Fibroblast of lung (primary cell): ENCODE results near the gene DCTN4. TPM values are rescaled to one million over a fixed set of nuclear protein-coding genes. Genes with fewer than 3 reads are reported as not detected.

Source experiments
- DNase-seq, 2 donors: peaks; one replicate each; pipeline versions ENCODE4 v3.0.0 to v3.0.0-alpha.2; 2010; ENCODE audit warnings: low read depth in 2 of 2
- H2AFZ ChIP-seq: 2 replicates; pipeline ENCODE4 v1.5.1; 2012; ENCODE audit warnings: low read length, control low read depth, inconsistent platforms
- H3K27ac ChIP-seq: 2 replicates; pipeline ENCODE4 v1.5.1; 2011; ENCODE audit warnings: low read length, control low read depth; ENCODE audit not compliant: insufficient read depth
- H3K27me3 ChIP-seq: 2 replicates; pipeline ENCODE4 v1.5.1; 2011; ENCODE audit warnings: mild to moderate bottlenecking, low read length; ENCODE audit not compliant: control insufficient read depth, insufficient read depth
- H3K36me3 ChIP-seq: 2 replicates; pipeline ENCODE4 v1.5.1; 2011; ENCODE audit warnings: low read length; ENCODE audit not compliant: control insufficient read depth, insufficient read depth
- H3K4me1 ChIP-seq: 2 replicates; pipeline ENCODE4 v1.5.1; 2011; ENCODE audit warnings: low read length; ENCODE audit not compliant: control insufficient read depth, insufficient read depth; ENCODE audit errors: extremely low read depth
- H3K4me2 ChIP-seq: 2 replicates; pipeline ENCODE4 v1.5.1; 2011; ENCODE audit warnings: low read length, control low read depth; ENCODE audit not compliant: insufficient read depth; ENCODE audit errors: extremely low read depth
- H3K4me3 ChIP-seq, 4 experiments: fragments of 200-600 bp in 1 of 4; sonication (generic) in 1 of 4; replicated peaks in 1 of 4; 2 replicates each; pipeline ENCODE4 v1.5.1; 2011 to 2016; ENCODE audit warnings: low read length in 4 of 4, low read depth in 3 of 4, mild to moderate bottlenecking in 3 of 4, control low read depth in 2 of 4, inconsistent platforms in 1 of 4, mixed read lengths in 1 of 4; ENCODE audit not compliant: insufficient read depth in 1 of 4; ENCODE audit errors: control extremely low read depth in 1 of 4
- H3K79me2 ChIP-seq: 2 replicates; pipeline ENCODE4 v1.5.1; 2012; ENCODE audit warnings: mild to moderate bottlenecking, low read length, inconsistent platforms; ENCODE audit not compliant: control insufficient read depth, insufficient read depth
- H3K9ac ChIP-seq: 2 replicates; pipeline ENCODE4 v1.5.1; 2011; ENCODE audit warnings: mild to moderate bottlenecking, low read length, control low read depth; ENCODE audit not compliant: insufficient read depth
- H3K9me3 ChIP-seq: 2 replicates; pipeline ENCODE4 v1.5.1; 2012; ENCODE audit warnings: low read depth, low read length; ENCODE audit not compliant: control insufficient read depth, insufficient read depth
- H4K20me1 ChIP-seq: 2 replicates; pipeline ENCODE4 v1.5.1; 2011; ENCODE audit warnings: low read length; ENCODE audit not compliant: control insufficient read depth, insufficient read depth; ENCODE audit errors: extremely low read depth
- EZH2 ChIP-seq: IDR thresholded peaks from 2 replicates; pipeline ENCODE4 v1.5.1; 2012; ENCODE audit warnings: low read length, control low read depth, mild to moderate bottlenecking; ENCODE audit errors: missing control alignments
- polyA plus RNA-seq, 2 donors: library from polyadenylated mRNA; depleted of rRNA in 1 of 2; stranded (reverse) in 1 of 2; unstranded in 1 of 2; fragments of >200 nt; gene quantifications; 2 replicates each; pipeline ENCODE4 v1.2.1, GENCODE V29; 2011 to 2012; ENCODE audit warnings: missing spikeins in 1 of 2
- total RNA-seq: library from RNA; depleted of rRNA; stranded (reverse); fragments of >200 nt; gene quantifications from 2 replicates; pipeline ENCODE4 v1.2.1, GENCODE V29; 2014
- TF ChIP-seq, protein P1 (sequence below), 2 donors: IDR thresholded peaks in 1 of 2; conservative IDR thresholded peaks in 1 of 2; 1 replicate in 1 of 2; 2 replicates in 1 of 2; pipeline ENCODE4 v1.5.1; 2011 to 2012; ENCODE audit warnings: low read length in 2 of 2, control low read depth in 1 of 2, inconsistent platforms in 1 of 2, low read depth in 1 of 2, mild to moderate bottlenecking in 1 of 2

DCTN4 gene
- total and polyA plus RNA-seq, 2 donors (not counting 1 experiment from before 2014, with no cell fraction given) = 60.0 to 67.2 TPM

DNA sequence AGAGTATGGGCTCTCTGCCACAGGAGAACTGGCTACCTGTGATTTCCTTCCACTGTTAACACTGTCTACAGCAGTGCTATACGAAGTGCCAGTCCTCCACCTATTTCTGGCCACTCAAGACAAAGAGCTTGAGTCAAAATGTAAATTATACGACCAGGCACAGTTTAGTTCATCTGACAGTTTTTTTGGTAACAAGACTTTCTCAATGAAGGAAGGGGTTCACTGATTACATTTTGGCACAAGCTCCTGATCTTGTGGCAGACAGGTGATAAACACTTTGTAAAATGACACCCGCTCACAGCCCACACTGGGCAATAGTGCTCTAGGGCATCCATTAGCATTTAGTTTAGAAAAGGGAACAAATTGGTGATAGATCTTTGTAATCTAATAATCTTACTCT, 66.5 kb downstream of the DCTN4 start:
- no peak for DNase-seq
- Histone ChIP-seq H3K4me2 (no peak overlapping the region), H3K36me3 (peaks cover 11% of the 10 kb centered on the region), H4K20me1 (no peaks in the 10 kb centered on the region), H3K27ac (no peak overlapping the region), H3K79me2 (no peaks in the 10 kb centered on the region), H3K27me3 (no peaks in the 10 kb centered on the region), H3K4me1 (no peaks in the 10 kb centered on the region), H2AFZ (no peak overlapping the region), H3K9me3 (no peaks in the 10 kb centered on the region), H3K9ac (no peak overlapping the region), H3K4me3 (no peak overlapping the region)
- TF ChIP-seq EZH2 = no peak
- TF ChIP-seq, protein P1, sequence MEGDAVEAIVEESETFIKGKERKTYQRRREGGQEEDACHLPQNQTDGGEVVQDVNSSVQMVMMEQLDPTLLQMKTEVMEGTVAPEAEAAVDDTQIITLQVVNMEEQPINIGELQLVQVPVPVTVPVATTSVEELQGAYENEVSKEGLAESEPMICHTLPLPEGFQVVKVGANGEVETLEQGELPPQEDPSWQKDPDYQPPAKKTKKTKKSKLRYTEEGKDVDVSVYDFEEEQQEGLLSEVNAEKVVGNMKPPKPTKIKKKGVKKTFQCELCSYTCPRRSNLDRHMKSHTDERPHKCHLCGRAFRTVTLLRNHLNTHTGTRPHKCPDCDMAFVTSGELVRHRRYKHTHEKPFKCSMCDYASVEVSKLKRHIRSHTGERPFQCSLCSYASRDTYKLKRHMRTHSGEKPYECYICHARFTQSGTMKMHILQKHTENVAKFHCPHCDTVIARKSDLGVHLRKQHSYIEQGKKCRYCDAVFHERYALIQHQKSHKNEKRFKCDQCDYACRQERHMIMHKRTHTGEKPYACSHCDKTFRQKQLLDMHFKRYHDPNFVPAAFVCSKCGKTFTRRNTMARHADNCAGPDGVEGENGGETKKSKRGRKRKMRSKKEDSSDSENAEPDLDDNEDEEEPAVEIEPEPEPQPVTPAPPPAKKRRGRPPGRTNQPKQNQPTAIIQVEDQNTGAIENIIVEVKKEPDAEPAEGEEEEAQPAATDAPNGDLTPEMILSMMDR (conservative IDR thresholded peaks at IDR 0.05 in 1 of 2, IDR thresholded peaks at IDR 0.05 in 1 of 2; ENCODE audit: low read depth in 1 of 2, low read length in 2 of 2) = no peak

DNA sequence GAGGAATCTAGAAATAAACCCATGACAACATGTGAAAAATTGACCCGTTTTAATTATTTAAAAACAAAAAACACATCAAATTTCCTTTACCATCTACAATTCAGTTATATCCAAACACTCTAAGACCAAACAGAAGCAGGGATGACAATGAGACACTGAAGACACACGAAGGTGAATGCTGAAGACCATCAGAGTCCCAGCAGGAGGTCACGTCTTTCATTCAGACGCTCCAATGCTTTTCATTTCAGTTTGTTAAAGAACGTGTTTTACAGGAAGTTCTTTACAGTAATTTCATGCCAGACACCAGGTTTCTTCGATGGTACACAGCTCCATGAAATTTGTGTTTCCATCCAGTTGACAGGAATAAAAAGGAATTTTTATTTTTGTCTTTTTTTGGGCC, 68.1 kb downstream of the DCTN4 start:
- H3K27me3 ChIP-seq = no peaks in the 10 kb centered on the region
- peaks cover 11% of the 10 kb centered on the region for H3K36me3 ChIP-seq
- H3K4me1 ChIP-seq = no peaks in the 10 kb centered on the region
- DNase-seq = no peak
- H3K27ac ChIP-seq = no peak overlapping the region
- H4K20me1 ChIP-seq = no peaks in the 10 kb centered on the region
- no peak for TF ChIP-seq EZH2
- TF ChIP-seq, protein P1 (conservative IDR thresholded peaks at IDR 0.05 in 1 of 2, IDR thresholded peaks at IDR 0.05 in 1 of 2; ENCODE audit: low read depth in 1 of 2, low read length in 2 of 2) = no peak
- no peaks in the 10 kb centered on the region for H3K9me3 ChIP-seq
- H3K4me3 ChIP-seq = no peak overlapping the region
- no peak overlapping the region for H3K4me2 ChIP-seq
- H3K79me2 ChIP-seq = no peaks in the 10 kb centered on the region
- no peak overlapping the region for H3K9ac ChIP-seq
- no peak overlapping the region for H2AFZ ChIP-seq

DNA sequence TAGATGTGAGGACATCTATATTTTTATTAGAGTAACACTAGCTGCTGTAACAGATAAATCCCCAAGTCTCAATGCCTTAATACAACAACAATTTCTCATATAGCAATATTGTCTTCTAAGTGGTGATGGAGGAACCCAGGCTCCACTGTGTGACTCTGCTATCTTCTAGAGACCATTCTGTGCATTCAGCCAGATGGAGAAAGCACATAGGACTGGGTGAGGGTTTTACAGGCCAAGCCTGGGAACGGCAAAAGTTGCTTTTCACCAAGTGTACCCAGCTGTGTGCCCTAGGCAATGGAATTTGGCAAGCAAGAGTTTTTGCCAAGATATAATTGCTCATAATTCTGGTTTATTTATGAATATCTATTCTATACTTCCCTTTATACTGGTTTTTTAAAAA, 69.7 kb downstream of the DCTN4 start:
- H3K79me2 ChIP-seq = no peaks in the 10 kb centered on the region
- H3K9ac ChIP-seq = no peak overlapping the region
- H3K27ac ChIP-seq = no peak overlapping the region
- no peak overlapping the region for H3K4me2 ChIP-seq
- peaks cover 11% of the 10 kb centered on the region for H3K36me3 ChIP-seq
- DNase-seq = no peak
- no peaks in the 10 kb centered on the region for H4K20me1 ChIP-seq
- H3K4me1 ChIP-seq = no peaks in the 10 kb centered on the region
- H3K27me3 ChIP-seq = no peaks in the 10 kb centered on the region
- no peak overlapping the region for H3K4me3 ChIP-seq
- no peak for TF ChIP-seq EZH2
- no peaks in the 10 kb centered on the region for H3K9me3 ChIP-seq
- H2AFZ ChIP-seq = no peak overlapping the region
